HEK293T (cell line): ENCODE data around the gene SLC30A7.

Experiments used
- ARNT ChIP-seq: fragments of 450-650 bp; IDR thresholded peaks from 2 replicates; pipeline ENCODE4 v1.6.1; 2017; ENCODE audit warnings: mild to moderate bottlenecking
- BHLHE40 ChIP-seq: fragments of 450-650 bp; IDR thresholded peaks from 2 replicates; pipeline ENCODE4 v1.6.1; 2016; ENCODE audit warnings: mild to moderate bottlenecking, moderate library complexity, borderline replicate concordance
- ELF4 ChIP-seq: fragments of 450-650 bp; IDR thresholded peaks from 2 replicates; pipeline ENCODE4 v1.6.1; 2017; ENCODE audit warnings: antibody characterized with exemption
- FOXA1 ChIP-seq: fragments of 450-650 bp; IDR thresholded peaks from 2 replicates; pipeline ENCODE4 v1.6.1; 2016; ENCODE audit warnings: mild to moderate bottlenecking
- FOXK2 ChIP-seq: fragments of 450-650 bp; IDR thresholded peaks from 2 replicates; pipeline ENCODE4 v1.6.1; 2016; ENCODE audit warnings: mild to moderate bottlenecking
- FOXM1 ChIP-seq: fragments of 450-650 bp; IDR thresholded peaks from 2 replicates; pipeline ENCODE4 v1.6.1; 2017; ENCODE audit warnings: mild to moderate bottlenecking, borderline replicate concordance
- LEF1 ChIP-seq: fragments of 450-650 bp; IDR thresholded peaks from 2 replicates; pipeline ENCODE4 v1.6.1; 2017; ENCODE audit warnings: mild to moderate bottlenecking, borderline replicate concordance
- NFRKB ChIP-seq: fragments of 450-650 bp; IDR thresholded peaks from 2 replicates; pipeline ENCODE4 v1.6.1; 2016; ENCODE audit warnings: mild to moderate bottlenecking, moderate library complexity
- SP1 ChIP-seq: fragments of 450-650 bp; IDR thresholded peaks from 2 replicates; pipeline ENCODE4 v1.6.1; 2017
- SUZ12 ChIP-seq: fragments of 450-650 bp; IDR thresholded peaks from 2 replicates; pipeline ENCODE4 v1.6.1; 2016; ENCODE audit warnings: mild to moderate bottlenecking
- ZNF384 ChIP-seq: fragments of 450-650 bp; IDR thresholded peaks from 2 replicates; pipeline ENCODE4 v1.6.1; 2016
- TF ChIP-seq, protein P1 (sequence below): fragments of 450-650 bp; IDR thresholded peaks from 2 replicates; pipeline ENCODE4 v1.6.1; 2016

DNA sequence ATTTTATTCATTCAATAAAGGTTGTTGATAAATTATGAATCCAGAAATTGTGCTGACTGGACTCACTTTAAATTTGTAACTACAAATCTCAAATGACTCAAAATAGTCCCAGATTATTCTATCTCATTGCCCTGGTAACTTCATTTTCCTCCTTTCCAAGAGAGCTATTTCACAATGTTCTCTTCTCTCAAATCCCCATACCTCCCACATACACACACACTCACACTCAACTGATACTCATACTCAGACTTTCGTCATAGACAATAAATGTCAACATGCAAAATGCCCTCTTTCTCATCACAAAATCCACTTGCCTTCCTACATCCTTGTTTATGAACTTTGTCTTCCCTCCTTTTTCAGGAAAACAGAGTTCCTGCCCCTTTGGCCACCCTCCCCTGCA is 34.5 kb upstream of the SLC30A7 start:
- no peak for TF ChIP-seq ZNF384
- TF ChIP-seq SP1 = no peak
- TF ChIP-seq ARNT = no peak
- TF ChIP-seq, protein P1, sequence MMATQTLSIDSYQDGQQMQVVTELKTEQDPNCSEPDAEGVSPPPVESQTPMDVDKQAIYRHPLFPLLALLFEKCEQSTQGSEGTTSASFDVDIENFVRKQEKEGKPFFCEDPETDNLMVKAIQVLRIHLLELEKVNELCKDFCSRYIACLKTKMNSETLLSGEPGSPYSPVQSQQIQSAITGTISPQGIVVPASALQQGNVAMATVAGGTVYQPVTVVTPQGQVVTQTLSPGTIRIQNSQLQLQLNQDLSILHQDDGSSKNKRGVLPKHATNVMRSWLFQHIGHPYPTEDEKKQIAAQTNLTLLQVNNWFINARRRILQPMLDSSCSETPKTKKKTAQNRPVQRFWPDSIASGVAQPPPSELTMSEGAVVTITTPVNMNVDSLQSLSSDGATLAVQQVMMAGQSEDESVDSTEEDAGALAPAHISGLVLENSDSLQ = no peak
- TF ChIP-seq FOXM1 = no peak
- no peak for TF ChIP-seq BHLHE40
- TF ChIP-seq LEF1 = no peak
- TF ChIP-seq ELF4 = no peak
- TF ChIP-seq NFRKB = no peak
- no peak for TF ChIP-seq SUZ12
- TF ChIP-seq FOXA1 = no peak
- TF ChIP-seq FOXK2 = no peak
